Kidney capillary endothelial cell (primary cell): ENCODE data around the gene CPNE4.
"Not testable (repeated sequence)": the region's sequence is repeated elsewhere in the genome, so short reads cannot be mapped to it uniquely, and the experiment has no call there.

ENCODE experiments used
- DNase-seq: peaks from one replicate; pipeline ENCODE4 v3.0.0-alpha.2; 2018; ENCODE audit warnings: low spot score

The CPNE4 gene

DNA sequence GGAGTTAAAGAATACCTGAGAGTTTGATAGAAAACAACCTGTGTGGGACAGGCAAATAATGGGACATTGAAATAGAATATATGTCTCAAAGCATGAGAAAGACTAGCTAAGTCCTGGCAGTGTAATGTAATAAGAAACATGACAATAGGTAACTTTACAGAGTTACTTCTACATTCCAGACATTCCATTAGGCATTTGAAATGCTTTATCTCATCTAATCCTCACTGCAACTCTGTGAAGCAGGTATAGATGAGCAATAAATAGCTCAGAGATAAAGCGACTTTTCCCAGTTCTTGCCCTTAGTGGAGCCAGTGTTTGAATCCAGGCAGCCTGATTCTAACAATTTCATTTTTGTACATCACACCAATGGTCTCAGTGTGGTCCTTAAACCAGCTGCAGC lies 76.8 kb downstream of the CPNE4 start:
- DNase-seq: no peak

DNA sequence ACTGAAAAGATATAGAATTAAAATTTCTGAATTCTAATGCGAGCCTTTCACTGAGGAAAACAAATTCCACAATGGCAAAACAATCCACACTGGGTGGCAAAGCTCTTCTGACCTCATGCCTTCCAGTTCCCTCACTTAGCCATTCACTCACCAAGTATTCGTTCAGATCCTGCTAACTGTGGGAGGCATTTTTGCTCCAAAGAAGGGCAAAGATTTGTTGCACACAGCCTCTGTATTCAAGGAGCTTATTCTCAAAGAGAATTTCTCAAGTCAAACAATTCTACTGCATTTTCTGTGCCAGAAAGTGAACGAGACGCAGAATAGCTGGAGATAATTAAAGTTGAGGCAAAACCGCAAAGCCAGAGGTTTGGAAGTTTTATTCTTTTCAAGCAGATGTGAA lies 77.3 kb downstream of the CPNE4 start:
- no peak for DNase-seq

DNA sequence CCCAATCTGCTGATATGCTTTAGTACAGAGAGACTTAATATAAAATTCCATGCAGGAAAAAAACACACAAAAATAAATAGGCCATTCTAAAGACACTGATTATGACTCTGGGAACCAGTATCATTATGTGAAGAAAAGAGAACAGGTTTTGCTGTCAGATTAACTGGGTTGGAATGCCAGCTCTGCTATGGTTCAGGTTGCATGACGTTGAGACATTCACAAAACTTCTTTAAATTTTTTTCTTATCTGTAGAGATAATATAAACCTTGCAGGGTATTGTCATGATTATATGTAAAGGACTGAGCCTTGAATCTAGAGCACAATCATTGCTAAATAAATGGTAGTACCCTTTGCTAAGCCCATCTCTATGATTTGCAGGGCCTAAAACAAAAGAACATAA lies 86.0 kb downstream of the CPNE4 start:
- no peak for DNase-seq

DNA sequence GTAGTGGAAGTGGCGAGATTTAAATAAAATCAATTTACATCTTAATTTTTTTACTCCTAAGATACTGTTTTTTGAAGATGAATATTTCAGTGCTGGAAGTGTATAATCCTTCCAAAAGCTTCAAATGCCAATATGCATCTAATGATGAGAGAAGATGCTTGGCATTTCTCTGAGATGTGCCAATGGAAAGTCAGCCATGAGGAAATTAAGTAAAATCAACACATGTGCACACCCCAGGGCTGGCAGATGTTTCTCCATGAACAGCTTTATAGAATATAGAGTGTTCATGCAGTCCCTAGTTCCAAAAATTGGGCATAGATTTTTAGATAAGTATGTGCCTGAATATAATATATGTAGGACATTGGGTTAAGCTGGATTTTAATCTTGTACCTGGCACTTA lies 90.1 kb downstream of the CPNE4 start:
- DNase-seq: no peak

DNA sequence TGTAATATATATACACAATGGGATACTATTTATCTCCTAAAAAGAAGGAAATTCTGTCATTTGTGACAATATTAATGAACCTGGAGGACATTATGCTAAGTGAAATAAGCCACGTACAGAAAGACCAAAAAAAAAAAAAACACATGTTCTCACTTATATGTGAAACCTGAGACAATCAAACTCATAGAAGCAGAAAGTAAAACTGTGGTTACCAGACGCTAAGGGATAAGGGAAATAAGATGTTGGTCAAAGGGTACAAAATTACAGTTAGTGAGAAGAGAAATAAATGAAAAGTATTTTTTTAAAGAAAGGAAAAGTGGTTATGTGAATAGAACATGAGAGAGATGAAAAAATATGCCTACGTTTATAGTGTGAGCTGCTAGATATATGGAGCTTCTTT lies 101.1 kb downstream of the CPNE4 start:
- no peak for DNase-seq

DNA sequence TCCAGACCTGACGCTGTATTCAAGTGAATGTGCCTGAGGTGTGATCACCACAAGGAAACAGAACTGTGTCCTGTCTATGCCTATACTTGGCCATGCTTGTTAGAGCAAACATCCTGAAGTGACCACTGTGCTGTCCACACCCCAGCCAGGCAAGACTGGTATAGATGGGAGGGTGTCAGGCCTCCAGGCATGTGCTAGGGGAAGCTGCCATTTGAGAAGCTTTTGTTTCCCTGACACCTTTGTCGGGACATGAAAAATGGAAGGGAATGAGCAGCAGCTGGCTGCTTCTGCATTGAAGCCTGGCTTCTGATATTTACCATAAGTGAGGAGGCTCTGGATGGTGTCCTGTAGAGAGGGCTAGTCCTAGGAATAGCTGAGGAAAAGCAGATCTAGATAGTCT lies 106.2 kb downstream of the CPNE4 start:
- no peak for DNase-seq

DNA sequence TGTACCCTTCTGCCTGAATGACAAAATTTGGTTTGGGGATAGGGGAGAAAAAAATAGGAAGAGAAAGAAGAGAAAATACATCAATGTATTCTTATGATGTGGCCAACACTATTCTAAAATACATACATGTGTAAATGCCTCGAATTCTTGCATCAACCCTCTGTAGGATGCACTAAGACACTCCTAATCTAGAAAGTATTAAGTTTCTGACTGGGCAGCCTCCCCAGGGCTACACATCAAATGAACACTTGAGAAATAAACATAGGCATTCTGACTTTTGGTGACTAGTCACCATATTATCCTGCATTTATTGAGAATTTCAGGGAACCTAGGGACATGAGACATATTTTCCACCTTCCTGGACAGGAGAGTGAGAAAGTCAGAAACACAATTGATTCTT lies 109.2 kb downstream of the CPNE4 start:
- no peak for DNase-seq

DNA sequence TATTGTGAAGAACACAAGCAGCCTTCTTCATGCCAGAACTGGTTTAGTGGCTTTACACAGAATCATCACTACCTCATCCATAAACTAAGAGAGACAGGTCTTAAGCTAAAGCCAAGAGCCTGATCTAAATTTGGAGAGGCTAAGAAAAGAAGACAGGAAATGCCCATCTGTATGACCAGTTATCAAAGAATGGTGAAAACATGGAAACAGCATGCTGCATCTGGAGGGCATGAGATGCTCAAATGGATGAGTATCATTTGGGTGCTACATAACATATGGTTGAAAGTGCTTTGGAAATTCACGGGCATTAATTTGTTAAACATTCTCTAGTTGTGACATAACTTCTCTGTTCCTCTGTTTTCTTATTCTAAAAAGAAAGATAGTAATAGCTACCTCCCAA lies 112.5 kb downstream of the CPNE4 start:
- no peak for DNase-seq

DNA sequence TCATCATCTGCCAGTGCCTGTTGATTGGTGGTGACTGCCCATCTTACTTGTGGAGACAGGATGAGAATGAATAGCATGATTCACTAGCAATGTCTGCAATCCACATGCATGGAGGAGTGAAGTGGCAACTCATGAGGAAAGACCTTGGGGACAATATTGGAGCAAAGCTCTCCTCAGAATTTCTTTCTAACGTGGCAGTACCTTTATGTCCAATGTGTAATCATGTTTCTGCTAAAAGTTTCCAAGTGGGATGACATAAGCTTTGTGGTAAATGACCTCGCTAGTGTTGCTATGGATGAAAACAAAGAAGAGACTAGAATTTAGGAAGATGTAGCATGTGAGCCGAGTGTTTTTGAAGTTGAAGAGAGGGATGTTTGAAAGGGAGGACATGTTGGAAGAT lies 117.8 kb downstream of the CPNE4 start:
- DNase-seq: no peak

DNA sequence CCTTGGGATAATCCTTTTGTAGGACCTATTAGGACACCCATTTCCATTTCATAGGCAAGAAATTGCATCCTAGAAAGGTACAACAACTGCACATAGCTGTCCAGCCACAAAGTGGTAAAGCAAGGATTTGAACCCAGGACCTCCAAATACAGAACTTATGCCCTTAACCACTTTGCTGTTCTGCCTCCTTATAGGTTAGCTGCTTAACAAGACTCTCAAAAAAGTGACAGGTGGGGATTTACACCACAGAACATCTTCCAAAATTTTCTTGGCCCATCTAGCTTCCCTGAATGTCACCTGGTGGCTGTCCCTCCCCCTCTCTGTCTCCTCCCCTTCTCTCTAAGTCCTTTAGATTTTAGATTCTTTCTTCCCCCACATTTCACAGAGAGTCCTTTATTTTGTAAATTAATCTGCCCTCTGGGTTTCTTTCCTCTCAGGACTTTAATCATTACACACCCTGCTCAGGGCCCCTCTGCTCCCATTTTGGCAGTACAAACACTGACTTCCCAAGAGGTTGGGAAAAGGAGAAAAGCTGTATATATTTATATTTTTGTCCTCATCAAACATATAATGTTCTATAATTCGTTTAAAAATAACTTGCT lies 120.6 kb downstream of the CPNE4 start:
- DNase-seq: no peak

DNA sequence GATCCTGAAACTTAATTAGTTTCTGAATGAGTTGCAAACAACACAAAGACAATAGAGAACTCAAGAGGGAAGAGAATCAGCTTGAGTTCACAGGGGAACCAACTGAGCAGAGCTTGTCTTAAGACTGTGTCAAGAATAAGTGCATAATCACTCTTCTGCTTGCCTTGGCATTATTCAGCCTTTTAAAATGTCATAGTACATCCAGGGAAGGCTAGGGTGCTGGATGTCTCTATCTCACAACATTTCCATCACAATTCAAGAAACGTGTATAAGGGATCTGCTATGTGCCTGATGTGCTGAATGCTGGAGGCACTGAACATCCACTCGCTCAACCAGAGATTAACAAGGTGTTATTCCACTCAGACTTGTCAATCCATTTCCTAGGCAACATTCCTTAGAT lies 122.6 kb downstream of the CPNE4 start:
- DNase-seq: no peak

DNA sequence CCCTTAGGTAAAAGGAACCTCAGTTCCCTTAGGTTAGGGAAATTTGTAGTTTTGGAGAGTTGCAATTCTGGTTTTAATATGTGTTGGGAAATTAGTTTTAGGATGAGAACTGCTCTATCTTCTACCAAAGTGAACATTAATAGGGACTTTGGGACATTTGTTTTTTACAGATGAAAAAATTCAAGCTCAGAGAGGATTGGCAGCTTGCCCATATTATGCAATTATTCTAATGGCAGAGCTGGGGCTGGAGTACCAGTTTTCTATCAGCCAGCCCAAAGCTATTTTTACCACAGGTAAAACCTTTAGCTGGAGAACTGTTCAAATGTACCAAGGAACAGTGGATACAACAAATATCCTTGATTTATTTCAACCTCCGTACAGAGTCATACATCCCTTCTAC lies 127.0 kb downstream of the CPNE4 start:
- DNase-seq: no peak

DNA sequence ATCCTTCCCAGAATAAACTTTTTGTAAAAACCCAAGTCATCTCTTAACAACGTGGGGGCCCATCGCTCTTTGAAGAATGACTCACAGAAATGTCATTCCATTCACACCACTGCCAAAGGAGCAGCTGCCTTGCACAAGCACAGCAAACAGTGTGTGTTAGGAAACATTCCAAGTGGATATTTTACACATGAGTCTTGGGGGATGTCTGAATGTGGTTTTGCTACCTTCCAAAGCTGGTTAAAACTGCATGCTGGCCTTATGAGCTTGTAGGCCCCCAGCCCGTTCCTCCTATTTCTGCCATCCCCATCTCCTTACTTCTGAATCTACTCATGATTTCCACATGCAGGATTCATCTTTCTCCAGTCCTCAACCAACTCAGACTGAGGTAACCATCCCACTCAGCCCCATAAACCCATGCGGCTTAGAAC lies 130.8 kb downstream of the CPNE4 start:
- peak; percentile 1 for DNase-seq

DNA sequence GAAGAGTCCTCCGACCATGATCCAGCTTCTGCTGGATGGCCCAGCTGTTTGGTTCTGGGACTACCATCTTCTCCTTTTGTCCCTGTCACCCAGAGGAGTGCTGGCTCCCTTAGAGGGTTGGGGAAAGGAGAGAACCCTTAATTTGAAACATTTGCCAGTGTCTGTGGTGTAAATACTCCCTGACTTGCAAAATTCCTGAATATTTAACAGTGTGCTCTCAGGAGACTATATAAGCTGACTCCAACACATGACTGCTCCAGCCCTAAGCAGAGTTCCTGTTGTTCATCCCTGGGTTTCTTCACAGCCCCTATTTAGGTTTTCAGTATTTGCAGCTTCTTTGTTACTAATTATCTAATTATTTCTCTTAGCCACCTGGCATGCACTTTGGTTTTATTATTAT lies 133.1 kb downstream of the CPNE4 start:
- no peak for DNase-seq

DNA sequence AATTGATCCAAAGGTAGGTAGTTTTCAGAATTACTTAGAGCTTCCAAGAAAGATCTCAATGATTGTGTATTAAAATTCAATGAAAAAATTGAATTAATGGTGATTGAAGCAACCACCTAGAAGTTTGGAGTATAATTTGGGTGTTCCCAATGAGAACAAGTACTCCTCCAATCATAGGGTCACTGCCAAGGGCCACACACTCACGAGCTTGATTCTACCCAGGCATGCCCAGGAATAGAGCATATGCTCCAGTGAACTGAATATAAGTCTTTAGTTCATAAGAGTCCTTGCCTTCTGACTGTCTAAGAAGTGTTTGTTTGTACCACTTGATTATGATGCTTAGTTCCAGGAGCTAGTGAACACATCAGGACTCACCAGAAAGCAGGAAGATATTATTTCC lies 133.9 kb downstream of the CPNE4 start:
- no peak for DNase-seq

DNA sequence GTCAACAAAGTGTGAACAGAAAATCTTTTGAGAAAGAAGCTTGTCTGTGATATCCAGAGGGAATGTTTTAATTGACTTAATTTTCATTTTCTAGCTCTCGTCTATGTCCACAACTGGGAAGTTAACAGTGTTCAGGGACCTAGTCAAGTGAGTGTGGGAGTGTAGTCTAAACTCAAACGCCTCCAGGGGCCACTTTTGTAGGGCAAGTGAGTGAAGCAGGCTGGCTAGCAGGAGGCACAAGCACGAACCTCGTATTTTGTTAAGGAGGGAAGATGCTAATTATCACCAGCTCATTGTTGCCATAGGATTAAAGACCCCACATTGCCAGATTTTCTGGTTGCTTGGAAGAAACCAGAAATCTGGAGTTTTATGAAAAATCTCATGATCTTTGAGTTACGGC lies 135.8 kb downstream of the CPNE4 start:
- DNase-seq: no peak

DNA sequence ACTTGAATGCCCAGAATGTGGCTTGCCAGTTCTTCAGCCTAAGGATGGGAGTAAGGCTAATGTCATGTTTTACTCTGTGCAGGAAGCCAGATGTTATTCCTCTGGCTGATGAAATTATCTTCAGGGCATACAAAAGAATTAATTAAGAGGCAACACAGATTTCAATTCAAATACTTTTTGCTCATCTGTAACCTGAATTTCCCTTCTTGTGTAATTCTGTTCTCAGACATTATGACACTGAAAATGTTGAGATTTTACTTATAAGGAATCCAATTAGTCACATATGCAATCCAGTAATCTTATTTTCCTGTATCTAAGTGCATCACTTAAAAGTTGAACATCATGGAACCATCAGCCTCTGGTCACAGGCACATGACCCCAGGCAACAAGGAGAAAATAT lies 136.5 kb downstream of the CPNE4 start:
- DNase-seq: no peak

DNA sequence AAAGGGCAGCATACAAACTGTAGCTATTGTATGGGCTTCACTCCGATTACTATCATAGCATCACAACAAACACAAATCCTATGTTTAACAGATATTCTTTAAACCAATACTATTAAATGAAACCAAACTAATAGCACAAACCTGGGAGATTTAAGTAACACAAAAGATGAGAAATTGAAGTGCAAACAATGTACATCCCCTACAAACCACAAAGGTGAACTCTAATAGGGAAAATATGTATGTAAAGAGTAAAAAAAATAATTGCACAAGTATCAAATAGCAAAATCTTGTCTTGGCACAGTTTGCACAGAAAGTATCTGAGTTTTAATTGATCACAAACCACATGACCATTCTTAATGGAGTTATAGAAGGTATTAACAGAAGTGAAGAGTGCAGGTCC lies 138.5 kb downstream of the CPNE4 start:
- DNase-seq: no peak

DNA sequence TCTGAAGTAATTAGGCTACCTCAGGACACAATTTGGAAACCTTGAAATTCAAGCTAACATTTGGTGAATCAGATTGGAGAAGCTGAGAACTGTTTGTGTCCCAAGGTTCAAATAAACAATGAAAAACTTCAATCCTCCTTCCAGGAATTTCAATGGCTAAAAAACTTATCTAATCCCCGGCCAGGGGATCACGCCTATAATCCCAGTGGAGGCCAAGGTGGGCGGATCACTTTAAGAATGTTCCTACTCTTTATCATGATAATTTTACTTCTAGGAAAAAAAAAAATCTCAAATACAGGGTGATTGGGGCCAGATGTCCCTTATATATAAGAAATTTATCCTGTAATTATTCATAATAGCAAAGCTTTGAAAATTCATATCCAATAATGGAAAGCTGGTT lies 139.0 kb downstream of the CPNE4 start:
- no peak for DNase-seq

DNA sequence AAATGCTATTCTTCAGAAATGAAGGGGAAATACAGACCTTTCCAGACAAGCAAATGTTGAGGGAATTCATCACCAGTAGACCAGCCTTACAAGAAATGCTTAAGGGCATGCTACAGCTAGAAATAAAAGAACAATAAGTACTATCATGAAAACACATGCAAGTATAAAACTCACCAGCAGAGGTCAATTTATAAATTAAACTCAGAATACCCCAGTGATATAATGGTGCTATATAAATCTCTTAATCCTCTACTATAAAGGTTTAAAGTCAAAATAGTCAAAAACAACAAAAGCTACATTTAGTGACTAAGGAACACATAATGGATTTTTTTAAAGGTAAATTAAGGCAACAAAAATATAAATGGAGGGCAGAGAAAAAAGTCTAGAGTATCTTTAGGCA lies 142.5 kb downstream of the CPNE4 start:
- DNase-seq: no peak

DNA sequence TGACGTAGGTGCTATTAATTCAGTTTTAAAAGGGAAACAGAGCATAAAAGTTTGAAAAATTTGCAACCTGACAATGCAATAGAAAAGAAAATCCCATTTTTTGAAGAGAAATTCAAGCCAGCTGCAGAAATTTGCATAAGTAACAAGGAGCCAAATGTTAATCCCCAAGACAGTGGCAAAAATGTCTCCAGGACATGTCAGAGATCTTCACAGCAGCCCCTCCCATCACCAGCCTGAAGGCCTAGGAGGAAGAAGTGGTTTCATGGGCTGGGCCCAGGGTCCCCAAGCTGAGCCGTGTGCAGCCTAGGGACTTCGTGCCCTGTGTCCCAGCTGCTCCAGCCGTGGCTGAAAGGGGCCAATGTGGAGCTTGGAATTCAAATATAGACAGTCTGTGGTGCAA lies 148.9 kb downstream of the CPNE4 start:
- not testable (repeated sequence) for DNase-seq

DNA sequence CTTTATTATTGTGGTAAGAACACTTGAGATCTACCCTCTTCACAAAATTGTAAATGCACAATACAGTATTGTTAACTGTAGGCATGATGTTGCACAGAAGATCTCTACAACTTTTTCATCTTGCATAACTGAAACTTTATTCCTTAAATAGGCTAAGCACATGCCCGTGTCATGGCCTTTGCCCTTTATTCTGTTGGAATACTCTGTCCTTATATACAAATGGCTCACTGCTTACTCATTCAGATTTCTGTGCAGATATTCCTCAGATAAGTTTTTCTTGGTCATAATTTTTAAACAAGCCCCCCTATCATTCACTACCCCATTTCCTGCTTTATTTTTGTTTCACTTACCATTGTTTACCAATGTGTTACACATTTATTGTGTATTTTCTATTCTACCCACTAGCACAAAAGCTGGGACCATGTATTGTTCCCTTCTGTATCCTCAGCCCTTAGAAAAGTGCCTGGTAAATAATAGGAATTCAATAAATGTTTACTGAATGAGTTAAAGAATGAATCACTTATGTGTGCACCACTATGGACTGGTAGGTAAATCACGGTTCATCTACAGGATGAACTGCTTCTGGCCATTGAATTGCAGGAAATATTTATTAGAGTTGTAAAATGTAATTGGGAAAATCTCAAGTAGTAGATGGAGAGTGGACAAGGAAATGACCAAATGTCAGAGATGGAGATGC lies 151.0 kb downstream of the CPNE4 start:
- DNase-seq: no peak

DNA sequence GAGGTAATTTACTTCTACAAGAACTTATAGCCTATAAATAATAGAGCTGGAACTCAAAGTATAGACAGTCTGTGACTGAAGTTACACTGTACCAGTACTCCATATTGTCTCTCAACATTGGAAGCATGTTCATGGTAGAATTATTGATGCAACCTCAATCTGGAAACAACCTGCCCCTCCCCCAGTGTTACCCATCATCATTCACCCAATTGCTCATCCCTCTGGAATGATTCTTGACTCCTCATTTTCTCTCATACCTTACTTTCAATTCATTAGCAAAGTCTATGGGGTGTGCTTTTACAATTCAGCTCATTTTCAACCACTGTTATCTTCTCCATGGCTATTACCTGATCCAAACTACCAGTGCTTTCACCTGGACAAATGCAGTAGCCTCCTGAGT lies 151.7 kb downstream of the CPNE4 start:
- no peak for DNase-seq

DNA sequence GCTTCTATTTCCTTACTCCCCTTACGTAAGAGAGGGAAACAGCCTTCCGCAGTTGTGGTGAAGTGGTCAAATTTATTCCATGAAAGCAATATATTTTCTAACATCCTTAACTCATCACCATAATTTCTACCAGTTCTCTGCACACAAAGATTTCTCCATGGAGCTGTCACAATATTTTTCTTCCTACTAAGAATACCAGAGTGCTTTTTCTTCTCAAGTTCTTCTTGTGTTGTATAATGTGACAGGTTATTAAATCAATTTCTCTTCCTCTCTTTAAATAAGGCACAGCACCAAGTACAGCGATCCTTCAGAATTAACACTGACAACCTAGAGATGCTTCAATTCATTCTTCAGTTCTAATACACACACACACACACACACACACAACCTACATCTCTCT lies 153.0 kb downstream of the CPNE4 start:
- DNase-seq: no peak
